Calu3 (cell line): ENCODE data around the gene IGFLR1. TPM values are rescaled to one million over a fixed set of nuclear protein-coding genes. Genes with fewer than 3 reads are reported as not detected.
A peak's percentile ranks its signal among the peaks of the same experiment; 100 is the strongest.

Experiments used
- BruUV-seq: library from RNA; stranded (reverse); fragments of 400-500 nt; replicated peaks from 2 replicates; lab custom pipeline; 2021; lab: Mats Ljungman, UMichigan
- CTCF ChIA-PET: fragments of 300-600 bp; sonication (Branson Sonifier 250); formaldehyde crosslinking; loops from one replicate; lab custom pipeline; 2022; ENCODE audit warnings: antibody characterized with exemption; lab: Charles Lee
- DNase-seq: peaks from one replicate; pipeline ENCODE4 v3.0.0; 2022
- H3K27ac Mint-ChIP-seq: one replicate; pipeline ENCODE4 v1.8.0; 2022; ENCODE audit warnings: mixed read lengths; ENCODE audit not compliant: unreplicated experiment
- H3K27me3 Mint-ChIP-seq: one replicate; pipeline ENCODE4 v1.8.0; 2022; ENCODE audit warnings: mixed read lengths; ENCODE audit not compliant: unreplicated experiment
- H3K36me3 Mint-ChIP-seq: one replicate; pipeline ENCODE4 v1.8.0; 2022; ENCODE audit warnings: mild to moderate bottlenecking, moderate library complexity, mixed read lengths; ENCODE audit not compliant: insufficient read depth, unreplicated experiment
- H3K4me1 Mint-ChIP-seq: one replicate; pipeline ENCODE4 v1.8.0; 2022; ENCODE audit warnings: mild to moderate bottlenecking, low read depth, mixed read lengths; ENCODE audit not compliant: unreplicated experiment
- H3K4me3 Mint-ChIP-seq: one replicate; pipeline ENCODE4 v1.8.0; 2022; ENCODE audit warnings: mild to moderate bottlenecking, low read depth, moderate library complexity, mixed read lengths; ENCODE audit not compliant: unreplicated experiment
- H3K9me3 Mint-ChIP-seq: one replicate; pipeline ENCODE4 v1.8.0; 2022; ENCODE audit warnings: low read depth, mixed read lengths; ENCODE audit not compliant: unreplicated experiment
- CTCF ChIP-seq: fragments of 200-600 bp; IDR thresholded peaks from one replicate; pipeline ENCODE4 v1.8.0; 2022; ENCODE audit warnings: antibody characterized with exemption; ENCODE audit not compliant: unreplicated experiment
- intact Hi-C: fragments of 100-400 bp; cut with micrococcal nuclease; formaldehyde crosslinking; loops from one replicate; pipeline ENCODE4 v1.10.0; 2022; ENCODE audit not compliant: unreplicated experiment
- total RNA-seq: library from RNA; stranded (reverse); gene quantifications from 2 replicates; pipeline ENCODE4 v1.2.3, GENCODE V29; 2022

The IGFLR1 gene
- total RNA-seq, 1 experiment from 2014 or later: 9.2 TPM

GRCh38 chr19:35715355-35715809 lies 26.9 kb downstream of the IGFLR1 start:
- Mint-ChIP-seq H3K4me1 (peaks cover 30% of the 10 kb centered on the region), H3K9me3 (no peaks in the 10 kb centered on the region), H3K36me3 (peaks cover 44% of the 10 kb centered on the region), H3K27ac (peak overlapping the region; percentile 43), H3K4me3 (peak overlapping the region; percentile 77), H3K27me3 (peaks cover 42% of the 10 kb centered on the region)
- CTCF ChIA-PET: interaction anchor here (0.9 to 1.3 kb wide), 3 partner anchors 13 to 166 kb away, joined by 3 to 5 read pairs (median 4); no protein-coding TSS in a partner anchor
- BruUV-seq: no TSS peak
- DNase-seq: no peak
- no peak for TF ChIP-seq CTCF
- intact Hi-C loops: no loop called here

GRCh38 chr19:35714601-35715354 lies 27.5 kb downstream of the IGFLR1 start:
- Mint-ChIP-seq H3K27me3 (peaks cover 47% of the 10 kb centered on the region), H3K4me3 (peak overlapping the region; percentile 77), H3K9me3 (no peaks in the 10 kb centered on the region), H3K4me1 (peaks cover 25% of the 10 kb centered on the region), H3K36me3 (peaks cover 39% of the 10 kb centered on the region), H3K27ac (peak overlapping the region; percentile 43)
- DNase-seq: no peak
- intact Hi-C loops: no loop called here
- CTCF ChIA-PET: interaction anchor here (1.3 kb wide), 1 partner anchor 13 kb away, joined by 3 read pairs; no protein-coding TSS in a partner anchor
- BruUV-seq: no TSS peak
- TF ChIP-seq CTCF: no peak

GRCh38 chr19:35713904-35714495 lies 28.3 kb downstream of the IGFLR1 start:
- no peak for DNase-seq
- Mint-ChIP-seq H3K9me3 (no peaks in the 10 kb centered on the region), H3K36me3 (peaks cover 32% of the 10 kb centered on the region), H3K4me3 (no peak overlapping the region), H3K4me1 (peaks cover 18% of the 10 kb centered on the region), H3K27ac (no peak overlapping the region), H3K27me3 (peaks cover 48% of the 10 kb centered on the region)
- CTCF ChIA-PET: interaction anchor here (1.3 kb wide), 1 partner anchor 12 kb away, joined by 3 read pairs; no protein-coding TSS in a partner anchor
- intact Hi-C loops: no loop called here
- no TSS peak for BruUV-seq
- TF ChIP-seq CTCF: no peak

- CTCF ChIA-PET: no interaction called here
- H3K4me3 Mint-ChIP-seq: no peak overlapping the region
- peaks cover 26% of the 10 kb centered on the region for H3K36me3 Mint-ChIP-seq
- intact Hi-C loops: no loop called here
- DNase-seq: no peak
- H3K27ac Mint-ChIP-seq: no peak overlapping the region
- no peak for TF ChIP-seq CTCF
- H3K4me1 Mint-ChIP-seq: peaks cover 18% of the 10 kb centered on the region
- H3K27me3 Mint-ChIP-seq: peaks cover 53% of the 10 kb centered on the region
- BruUV-seq: no TSS peak
- H3K9me3 Mint-ChIP-seq: no peaks in the 10 kb centered on the region
Observed at GRCh38 chr19:35713506-35713850, 28.8 kb downstream of the IGFLR1 start.
